Activated naive CD8-positive, alpha-beta T cell treated with anti-CD3 and anti-CD28 coated beads for 36 hours (primary cell): ENCODE measurements around the gene USP7. TPM values are rescaled to one million over a fixed set of nuclear protein-coding genes. Genes with fewer than 3 reads are reported as not detected.

Experiments used
- DNase-seq: peaks from one replicate; pipeline ENCODE4 v3.0.0; 2021
- H3K27ac Mint-ChIP-seq: one replicate; pipeline ENCODE4 v1.8.0; 2022; ENCODE audit warnings: mild to moderate bottlenecking, moderate library complexity, mixed read lengths
- H3K27me3 Mint-ChIP-seq: one replicate; pipeline ENCODE4 v1.8.0; 2022; ENCODE audit warnings: mild to moderate bottlenecking, mixed read lengths
- H3K36me3 Mint-ChIP-seq: one replicate; pipeline ENCODE4 v1.8.0; 2021; ENCODE audit warnings: mild to moderate bottlenecking, mixed read lengths
- H3K4me1 Mint-ChIP-seq: one replicate; pipeline ENCODE4 v1.8.0; 2021; ENCODE audit warnings: mixed read lengths
- H3K4me3 Mint-ChIP-seq: one replicate; pipeline ENCODE4 v1.8.0; 2022; ENCODE audit warnings: mild to moderate bottlenecking, moderate library complexity, mixed read lengths
- H3K9me3 Mint-ChIP-seq: one replicate; pipeline ENCODE4 v1.8.0; 2022; ENCODE audit warnings: mixed read lengths
- total RNA-seq, 2 experiments: library from RNA; stranded (reverse); gene quantifications; one replicate each; pipeline ENCODE4 v1.2.3, GENCODE V29; 2021

The USP7 gene
- total RNA-seq: 100 to 1,000 TPM; 167 to 175 TPM

GRCh38 chr16:8963821-8964441 is at the start of gene USP7:
TSS of gene USP7 (minus strand) at chr16:8963906. CDS start at chr16:8963285, 621 bp downstream.
- Mint-ChIP-seq H3K4me3 (peak within 1 kb of the TSS; percentile 88), H3K36me3 (peaks cover 18% of the 10 kb centered on the region), H3K9me3 (no peaks in the 10 kb centered on the region), H3K4me1 (peaks cover 36% of the 10 kb centered on the region), H3K27me3 (peaks cover 5% of the 10 kb centered on the region), H3K27ac (peak within 1 kb of the TSS; percentile 97)
- peak; percentile 95 for DNase-seq

GRCh38 chr16:9013508-9013864 is 49.8 kb upstream of the USP7 start:
- no peak for DNase-seq
- peaks cover 6% of the 10 kb centered on the region for H3K9me3 Mint-ChIP-seq
- no peak overlapping the region for H3K4me3 Mint-ChIP-seq
- H3K27ac Mint-ChIP-seq: no peak overlapping the region
- H3K36me3 Mint-ChIP-seq: peaks cover 6% of the 10 kb centered on the region
- peaks cover 5% of the 10 kb centered on the region for H3K4me1 Mint-ChIP-seq
- H3K27me3 Mint-ChIP-seq: peaks cover 26% of the 10 kb centered on the region

GRCh38 chr16:9012848-9013507 is 49.3 kb upstream of the USP7 start:
- Mint-ChIP-seq H3K9me3 (peaks cover 6% of the 10 kb centered on the region), H3K4me3 (no peak overlapping the region), H3K27me3 (peaks cover 26% of the 10 kb centered on the region), H3K4me1 (peaks cover 6% of the 10 kb centered on the region), H3K27ac (no peak overlapping the region), H3K36me3 (peaks cover 6% of the 10 kb centered on the region)
- no peak for DNase-seq

GRCh38 chr16:9012330-9012729 is 48.6 kb upstream of the USP7 start:
- H3K4me1 Mint-ChIP-seq: peaks cover 6% of the 10 kb centered on the region
- no peak overlapping the region for H3K27ac Mint-ChIP-seq
- DNase-seq: no peak
- peaks cover 6% of the 10 kb centered on the region for H3K36me3 Mint-ChIP-seq
- peaks cover 6% of the 10 kb centered on the region for H3K9me3 Mint-ChIP-seq
- H3K4me3 Mint-ChIP-seq: no peak overlapping the region
- peaks cover 26% of the 10 kb centered on the region for H3K27me3 Mint-ChIP-seq

GRCh38 chr16:9008601-9009260 is 45.0 kb upstream of the USP7 start:
- H3K4me3 Mint-ChIP-seq: no peak overlapping the region
- no peaks in the 10 kb centered on the region for H3K9me3 Mint-ChIP-seq
- H3K4me1 Mint-ChIP-seq: peaks cover 6% of the 10 kb centered on the region
- H3K27me3 Mint-ChIP-seq: peaks cover 19% of the 10 kb centered on the region
- peak; percentile 75 for DNase-seq
- no peak overlapping the region for H3K27ac Mint-ChIP-seq
- H3K36me3 Mint-ChIP-seq: no peaks in the 10 kb centered on the region

GRCh38 chr16:9007177-9007794 is 43.6 kb upstream of the USP7 start:
- H3K27me3 Mint-ChIP-seq: peaks cover 15% of the 10 kb centered on the region
- no peak for DNase-seq
- H3K27ac Mint-ChIP-seq: no peak overlapping the region
- no peaks in the 10 kb centered on the region for H3K36me3 Mint-ChIP-seq
- H3K4me1 Mint-ChIP-seq: peaks cover 6% of the 10 kb centered on the region
- no peak overlapping the region for H3K4me3 Mint-ChIP-seq
- no peaks in the 10 kb centered on the region for H3K9me3 Mint-ChIP-seq

GRCh38 chr16:9004183-9004582 is 40.5 kb upstream of the USP7 start:
- no peak overlapping the region for H3K27ac Mint-ChIP-seq
- no peak for DNase-seq
- H3K36me3 Mint-ChIP-seq: no peaks in the 10 kb centered on the region
- H3K4me3 Mint-ChIP-seq: no peak overlapping the region
- H3K9me3 Mint-ChIP-seq: no peaks in the 10 kb centered on the region
- peaks cover 6% of the 10 kb centered on the region for H3K4me1 Mint-ChIP-seq
- H3K27me3 Mint-ChIP-seq: peaks cover 10% of the 10 kb centered on the region

- H3K36me3 Mint-ChIP-seq: no peaks in the 10 kb centered on the region
Measured at GRCh38 chr16:9003763-9004162, 40.1 kb upstream of the USP7 start.

GRCh38 chr16:9003322-9003721 is 39.6 kb upstream of the USP7 start:
- Mint-ChIP-seq H3K27me3 (peaks cover 5% of the 10 kb centered on the region), H3K4me3 (no peak overlapping the region), H3K36me3 (no peaks in the 10 kb centered on the region), H3K9me3 (no peaks in the 10 kb centered on the region), H3K27ac (no peak overlapping the region), H3K4me1 (peaks cover under 1% of the 10 kb centered on the region)
- no peak for DNase-seq

More at GRCh38 chr16:9003763-9004162, 40.1 kb upstream of the USP7 start:
- Mint-ChIP-seq H3K27ac (no peak overlapping the region), H3K27me3 (peaks cover 6% of the 10 kb centered on the region), H3K4me1 (peaks cover 3% of the 10 kb centered on the region), H3K4me3 (no peak overlapping the region), H3K9me3 (no peaks in the 10 kb centered on the region)
- no peak for DNase-seq

GRCh38 chr16:9002042-9002441 is 38.3 kb upstream of the USP7 start:
- H3K9me3 Mint-ChIP-seq: no peaks in the 10 kb centered on the region
- H3K4me1 Mint-ChIP-seq: no peaks in the 10 kb centered on the region
- H3K4me3 Mint-ChIP-seq: no peak overlapping the region
- no peak overlapping the region for H3K27ac Mint-ChIP-seq
- H3K36me3 Mint-ChIP-seq: no peaks in the 10 kb centered on the region
- H3K27me3 Mint-ChIP-seq: peaks cover 5% of the 10 kb centered on the region
- DNase-seq: no peak

- no peak overlapping the region for H3K4me3 Mint-ChIP-seq
- DNase-seq: no peak
- H3K27ac Mint-ChIP-seq: no peak overlapping the region
- H3K36me3 Mint-ChIP-seq: no peaks in the 10 kb centered on the region
- no peaks in the 10 kb centered on the region for H3K4me1 Mint-ChIP-seq
- H3K27me3 Mint-ChIP-seq: no peaks in the 10 kb centered on the region
- no peaks in the 10 kb centered on the region for H3K9me3 Mint-ChIP-seq
Measured at GRCh38 chr16:9000664-9001063, 37.0 kb upstream of the USP7 start.

- no peaks in the 10 kb centered on the region for H3K4me1 Mint-ChIP-seq
- no peak for DNase-seq
Measured at GRCh38 chr16:8999800-9000199, 36.1 kb upstream of the USP7 start.

GRCh38 chr16:8998108-8998507 is 34.4 kb upstream of the USP7 start:
- no peak overlapping the region for H3K4me3 Mint-ChIP-seq
- no peaks in the 10 kb centered on the region for H3K27me3 Mint-ChIP-seq
- no peaks in the 10 kb centered on the region for H3K4me1 Mint-ChIP-seq
- no peaks in the 10 kb centered on the region for H3K36me3 Mint-ChIP-seq
- no peak for DNase-seq
- H3K9me3 Mint-ChIP-seq: no peaks in the 10 kb centered on the region
- H3K27ac Mint-ChIP-seq: no peak overlapping the region

More at GRCh38 chr16:8999800-9000199, 36.1 kb upstream of the USP7 start:
- no peaks in the 10 kb centered on the region for H3K9me3 Mint-ChIP-seq
- no peak overlapping the region for H3K27ac Mint-ChIP-seq
- no peaks in the 10 kb centered on the region for H3K36me3 Mint-ChIP-seq
- no peaks in the 10 kb centered on the region for H3K27me3 Mint-ChIP-seq
- H3K4me3 Mint-ChIP-seq: no peak overlapping the region

GRCh38 chr16:8996891-8997290 is 33.2 kb upstream of the USP7 start:
- no peaks in the 10 kb centered on the region for H3K9me3 Mint-ChIP-seq
- no peak overlapping the region for H3K4me3 Mint-ChIP-seq
- H3K27ac Mint-ChIP-seq: no peak overlapping the region
- H3K27me3 Mint-ChIP-seq: no peaks in the 10 kb centered on the region
- no peak for DNase-seq
- no peaks in the 10 kb centered on the region for H3K36me3 Mint-ChIP-seq
- H3K4me1 Mint-ChIP-seq: no peaks in the 10 kb centered on the region

- no peak for DNase-seq
- Mint-ChIP-seq H3K4me3 (no peak overlapping the region), H3K36me3 (no peaks in the 10 kb centered on the region), H3K27me3 (no peaks in the 10 kb centered on the region), H3K9me3 (no peaks in the 10 kb centered on the region), H3K27ac (no peak overlapping the region), H3K4me1 (no peaks in the 10 kb centered on the region)
Measured at GRCh38 chr16:8990445-8990844, 26.7 kb upstream of the USP7 start.
